HepG2 (cell line): ENCODE data around the gene EIF3L. TPM values are rescaled to one million over a fixed set of nuclear protein-coding genes. Genes with fewer than 3 reads are reported as not detected.

Experiments
- ARHGAP35 ChIP-seq: sonication (generic); formaldehyde crosslinking; IDR thresholded peaks from 2 replicates; pipeline ENCODE4 v1.9.0; 2022; ENCODE audit warnings: mild to moderate bottlenecking, inconsistent platforms, moderate library complexity, missing genetic modification reagents, borderline replicate concordance
- BORCS8-MEF2B ChIP-seq: sonication (generic); formaldehyde crosslinking; IDR thresholded peaks from 2 replicates; pipeline ENCODE4 v1.8.0; 2022; ENCODE audit warnings: mild to moderate bottlenecking, missing genetic modification reagents
- CC2D1A ChIP-seq: sonication (generic); formaldehyde crosslinking; IDR thresholded peaks from 2 replicates; pipeline ENCODE4 v1.8.1; 2023; ENCODE audit warnings: mild to moderate bottlenecking, missing genetic modification reagents
- CCAR2 ChIP-seq: fragments of 200-400 bp; formaldehyde crosslinking; optimal IDR thresholded peaks from 2 replicates; pipeline ENCODE3; 2018; ENCODE audit warnings: low read depth, mild to moderate bottlenecking, low read length, moderate library complexity
- HNF4G ChIP-seq, 2 experiments: sonication (generic) in 1 of 2; formaldehyde crosslinking in 1 of 2; IDR thresholded peaks; 2 replicates each; pipeline versions ENCODE4 v1.4.0 to v1.6.1; 2011 to 2020; ENCODE audit warnings: borderline replicate concordance in 2 of 2, low read depth in 2 of 2, mild to moderate bottlenecking in 2 of 2, low read length in 1 of 2, missing genetic modification reagents in 1 of 2, moderate library complexity in 1 of 2
- MZF1 ChIP-seq: sonication (generic); formaldehyde crosslinking; IDR thresholded peaks from 2 replicates; pipeline ENCODE4 v1.8.1; 2023; ENCODE audit warnings: mild to moderate bottlenecking, missing genetic modification reagents, borderline replicate concordance
- NFKB2 ChIP-seq: sonication (generic); formaldehyde crosslinking; IDR thresholded peaks from 2 replicates; pipeline ENCODE4 v1.4.0; 2020; ENCODE audit warnings: missing genetic modification reagents, borderline replicate concordance
- PHF5A ChIP-seq: IDR thresholded peaks from one replicate; pipeline ENCODE4 v1.6.1; 2018; ENCODE audit warnings: low read depth, missing genetic modification reagents; ENCODE audit not compliant: unreplicated experiment
- TCF12 ChIP-seq, 2 experiments: fragments of 450-650 bp in 1 of 2; sonication (generic) in 1 of 2; formaldehyde crosslinking in 1 of 2; IDR thresholded peaks; 2 replicates each; pipeline versions ENCODE4 v1.6.1 to v1.8.0; 2017 to 2022; ENCODE audit warnings: antibody characterized with exemption in 1 of 2, mild to moderate bottlenecking in 1 of 2, missing genetic modification reagents in 1 of 2, moderate library complexity in 1 of 2
- THYN1 ChIP-seq: sonication (generic); formaldehyde crosslinking; IDR thresholded peaks from 2 replicates; pipeline ENCODE4 v1.8.1; 2023; ENCODE audit warnings: low read depth, mild to moderate bottlenecking, moderate library complexity, missing genetic modification reagents, borderline replicate concordance
- TSC22D2 ChIP-seq: sonication (generic); formaldehyde crosslinking; IDR thresholded peaks from 2 replicates; pipeline ENCODE4 v1.5.1; 2020; ENCODE audit warnings: missing genetic modification reagents, mild to moderate bottlenecking, borderline replicate concordance
- ZBTB3 ChIP-seq: sonication (generic); formaldehyde crosslinking; IDR thresholded peaks from 2 replicates; pipeline ENCODE4 v1.4.0; 2020; ENCODE audit warnings: low read depth, mild to moderate bottlenecking, moderate library complexity, missing genetic modification reagents, borderline replicate concordance
- ZMYM4 ChIP-seq: sonication (generic); formaldehyde crosslinking; IDR thresholded peaks from 2 replicates; pipeline ENCODE4 v1.8.1; 2023; ENCODE audit warnings: mild to moderate bottlenecking, missing genetic modification reagents
- ZNF10 ChIP-seq: sonication (generic); formaldehyde crosslinking; IDR thresholded peaks from 2 replicates; pipeline ENCODE4 v1.4.0; 2020; ENCODE audit warnings: mild to moderate bottlenecking, low read depth, missing genetic modification reagents, borderline replicate concordance
- ZNF160 ChIP-seq: sonication (generic); formaldehyde crosslinking; IDR thresholded peaks from 2 replicates; pipeline ENCODE4 v1.8.0; 2022; ENCODE audit warnings: mild to moderate bottlenecking, inconsistent platforms, missing genetic modification reagents
- ZNF33A ChIP-seq: sonication (generic); formaldehyde crosslinking; IDR thresholded peaks from 2 replicates; pipeline ENCODE4 v1.5.1; 2020; ENCODE audit warnings: missing genetic modification reagents, mild to moderate bottlenecking, moderate library complexity, borderline replicate concordance
- ZNF674 ChIP-seq: sonication (generic); formaldehyde crosslinking; IDR thresholded peaks from 2 replicates; pipeline ENCODE4 v1.5.0; 2020; ENCODE audit warnings: low read depth, mild to moderate bottlenecking, missing genetic modification reagents
- ZNF792 ChIP-seq: IDR thresholded peaks from 2 replicates; pipeline ENCODE4 v1.6.1; 2016
- ZSCAN12 ChIP-seq: sonication (generic); formaldehyde crosslinking; IDR thresholded peaks from 2 replicates; pipeline ENCODE4 v1.9.0; 2021; ENCODE audit warnings: mild to moderate bottlenecking, missing genetic modification reagents
- polyA plus RNA-seq, 8 experiments: library from polyadenylated mRNA; depleted of rRNA in 3 of 8; stranded (reverse) in 7 of 8; unstranded in 1 of 8; fragments of >200 nt; fragmentation: Illumina TruSeq in 4 of 8; extraction: Trizol in 4 of 8; gene quantifications; 2 replicates each; pipeline versions ENCODE4 v1.2.1 to v1.2.3, GENCODE V29; 2011 to 2016; ENCODE audit warnings: low read depth in 4 of 8, missing spikeins in 1 of 8, mixed read lengths in 1 of 8; ENCODE audit not compliant: insufficient read depth in 1 of 8
- total RNA-seq, 5 experiments: library from RNA; depleted of rRNA; stranded (reverse); fragments of >200 nt; fragmentation: Illumina TruSeq; extraction: Trizol; gene quantifications; 2 replicates each; pipeline ENCODE4 v1.2.3, GENCODE V29; 2016; ENCODE audit warnings: low read depth in 1 of 5
- TF ChIP-seq, protein P1 (sequence below): sonication (generic); formaldehyde crosslinking; IDR thresholded peaks from 2 replicates; pipeline ENCODE4 v1.5.1; 2020; ENCODE audit warnings: missing genetic modification reagents, mild to moderate bottlenecking, borderline replicate concordance
- TF ChIP-seq, protein P2 (sequence below): sonication (generic); formaldehyde crosslinking; conservative IDR thresholded peaks from 2 replicates; pipeline ENCODE4 v1.8.1; 2023; ENCODE audit warnings: missing genetic modification reagents
- TF ChIP-seq, protein P3 (sequence below): sonication (generic); formaldehyde crosslinking; IDR thresholded peaks from 2 replicates; pipeline ENCODE4 v1.5.0; 2020; ENCODE audit warnings: missing genetic modification reagents

Gene EIF3L
- total and polyA plus RNA-seq, 2 of the 13 experiments (the other 11 are each of a cell fraction or from before 2014, with no cell fraction given) = 514 to 793 TPM

DNA sequence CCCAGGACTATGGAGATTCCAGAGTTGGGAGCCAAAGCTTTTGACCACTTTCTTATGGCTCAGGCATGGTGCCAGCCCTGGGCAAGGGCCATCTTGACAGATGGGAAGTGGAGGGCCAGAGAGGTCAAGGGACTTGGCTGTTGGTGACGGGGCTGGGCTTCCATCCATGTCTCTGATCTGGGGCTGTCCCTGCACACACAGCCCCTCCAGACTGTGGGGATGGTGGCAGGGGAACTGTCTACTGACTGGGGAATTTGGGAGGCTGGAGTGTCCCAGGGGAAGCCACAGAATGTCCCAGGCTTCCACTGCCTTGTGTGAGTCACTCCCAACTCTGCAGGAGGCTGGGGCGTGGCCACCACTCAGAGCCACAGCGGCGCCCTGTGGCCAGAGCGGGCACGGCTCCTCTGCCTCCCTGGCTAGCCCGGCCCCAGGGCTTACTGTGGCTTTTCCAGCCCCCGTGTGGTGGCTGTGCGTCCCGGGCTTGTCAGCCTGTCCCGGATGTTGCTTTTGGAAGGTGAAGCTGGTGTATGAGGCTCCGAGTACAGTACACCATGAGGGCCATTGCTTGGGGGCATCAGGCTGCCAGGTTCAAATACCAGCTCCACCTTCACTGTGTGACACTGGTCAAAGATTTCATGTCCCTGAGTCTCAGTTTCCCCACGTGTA lies 84.6 kb downstream of the EIF3L start (continued):
- TF ChIP-seq BORCS8-MEF2B (CRISPR knock-in tag) = 0 out of 2 replicates have a peak, but pooled peaks have one; percentile 24
- no peak for TF ChIP-seq ZNF674
- TF ChIP-seq PHF5A = no peak
- peak; percentile 39; the same call in 1 of the 2 replicates for TF ChIP-seq ZSCAN12 (CRISPR knock-in tag)
- TF ChIP-seq ARHGAP35 = peak; percentile 38; the same call in 1 of the 2 replicates
- no peak for TF ChIP-seq CCAR2
- TF ChIP-seq ZNF792 (CRISPR knock-in tag) = 0 out of 2 replicates have a peak, but pooled peaks have one; percentile 48
- peak; percentile 77; the same call in 1 of the 2 replicates for TF ChIP-seq NFKB2 (CRISPR knock-in tag)
- TF ChIP-seq MZF1 (CRISPR knock-in tag) = peak; percentile 17; the same call in 1 of the 2 replicates
- TF ChIP-seq ZNF160 = no peak
- TF ChIP-seq, protein P1, sequence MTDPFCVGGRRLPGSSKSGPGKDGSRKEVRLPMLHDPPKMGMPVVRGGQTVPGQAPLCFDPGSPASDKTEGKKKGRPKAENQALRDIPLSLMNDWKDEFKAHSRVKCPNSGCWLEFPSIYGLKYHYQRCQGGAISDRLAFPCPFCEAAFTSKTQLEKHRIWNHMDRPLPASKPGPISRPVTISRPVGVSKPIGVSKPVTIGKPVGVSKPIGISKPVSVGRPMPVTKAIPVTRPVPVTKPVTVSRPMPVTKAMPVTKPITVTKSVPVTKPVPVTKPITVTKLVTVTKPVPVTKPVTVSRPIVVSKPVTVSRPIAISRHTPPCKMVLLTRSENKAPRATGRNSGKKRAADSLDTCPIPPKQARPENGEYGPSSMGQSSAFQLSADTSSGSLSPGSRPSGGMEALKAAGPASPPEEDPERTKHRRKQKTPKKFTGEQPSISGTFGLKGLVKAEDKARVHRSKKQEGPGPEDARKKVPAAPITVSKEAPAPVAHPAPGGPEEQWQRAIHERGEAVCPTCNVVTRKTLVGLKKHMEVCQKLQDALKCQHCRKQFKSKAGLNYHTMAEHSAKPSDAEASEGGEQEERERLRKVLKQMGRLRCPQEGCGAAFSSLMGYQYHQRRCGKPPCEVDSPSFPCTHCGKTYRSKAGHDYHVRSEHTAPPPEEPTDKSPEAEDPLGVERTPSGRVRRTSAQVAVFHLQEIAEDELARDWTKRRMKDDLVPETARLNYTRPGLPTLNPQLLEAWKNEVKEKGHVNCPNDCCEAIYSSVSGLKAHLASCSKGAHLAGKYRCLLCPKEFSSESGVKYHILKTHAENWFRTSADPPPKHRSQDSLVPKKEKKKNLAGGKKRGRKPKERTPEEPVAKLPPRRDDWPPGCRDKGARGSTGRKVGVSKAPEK (CRISPR knock-in tag) = no peak
- no peak for TF ChIP-seq THYN1 (CRISPR knock-in tag)
- TF ChIP-seq ZMYM4 (CRISPR knock-in tag) = peak; percentile 69; the same call in 1 of the 2 replicates
- TF ChIP-seq, protein P2, sequence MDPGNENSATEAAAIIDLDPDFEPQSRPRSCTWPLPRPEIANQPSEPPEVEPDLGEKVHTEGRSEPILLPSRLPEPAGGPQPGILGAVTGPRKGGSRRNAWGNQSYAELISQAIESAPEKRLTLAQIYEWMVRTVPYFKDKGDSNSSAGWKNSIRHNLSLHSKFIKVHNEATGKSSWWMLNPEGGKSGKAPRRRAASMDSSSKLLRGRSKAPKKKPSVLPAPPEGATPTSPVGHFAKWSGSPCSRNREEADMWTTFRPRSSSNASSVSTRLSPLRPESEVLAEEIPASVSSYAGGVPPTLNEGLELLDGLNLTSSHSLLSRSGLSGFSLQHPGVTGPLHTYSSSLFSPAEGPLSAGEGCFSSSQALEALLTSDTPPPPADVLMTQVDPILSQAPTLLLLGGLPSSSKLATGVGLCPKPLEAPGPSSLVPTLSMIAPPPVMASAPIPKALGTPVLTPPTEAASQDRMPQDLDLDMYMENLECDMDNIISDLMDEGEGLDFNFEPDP (CRISPR knock-in tag) = 0 out of 2 replicates have a peak, but pooled peaks have one; percentile 80
- no peak for TF ChIP-seq TCF12 (IDR thresholded peaks at IDR 0.05)
- TF ChIP-seq TCF12 (CRISPR knock-in tag; IDR thresholded peaks at IDR 0.05) = peak; percentile 29; the same call in 1 of the 2 replicates
- TF ChIP-seq TSC22D2 (CRISPR knock-in tag) = no peak
- no peak for TF ChIP-seq HNF4G (IDR thresholded peaks at IDR 0.05; ENCODE audit: borderline replicate concordance, low read depth, low read length)
- TF ChIP-seq HNF4G (CRISPR knock-in tag; IDR thresholded peaks at IDR 0.05; ENCODE audit: borderline replicate concordance, low read depth) = 0 out of 2 replicates have a peak, but pooled peaks have one; percentile 53
- TF ChIP-seq ZBTB3 (CRISPR knock-in tag) = no peak
- no peak for TF ChIP-seq CC2D1A
- TF ChIP-seq ZNF10 (CRISPR knock-in tag) = no peak
- no peak for TF ChIP-seq ZNF33A (CRISPR knock-in tag)
- TF ChIP-seq, protein P3, sequence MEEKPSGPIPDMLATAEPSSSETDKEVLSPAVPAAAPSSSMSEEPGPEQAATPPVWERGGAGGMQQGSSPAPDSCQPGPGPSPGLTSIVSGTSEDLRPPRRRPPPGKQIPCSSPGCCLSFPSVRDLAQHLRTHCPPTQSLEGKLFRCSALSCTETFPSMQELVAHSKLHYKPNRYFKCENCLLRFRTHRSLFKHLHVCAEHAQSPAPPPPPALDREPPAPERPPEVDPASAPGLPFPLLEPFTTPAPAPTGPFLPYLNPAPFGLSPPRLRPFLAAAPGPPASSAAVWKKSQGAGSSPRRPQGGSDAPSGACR (CRISPR knock-in tag) = 0 out of 2 replicates have a peak, but pooled peaks have one; percentile 59
